GM18505 (cell line): Measurements from ENCODE around the gene ATP1A4.
"Not testable (repeated sequence)": the region's sequence is repeated elsewhere in the genome, so short reads cannot be mapped to it uniquely, and the experiment has no call there.

ENCODE experiments used
- ATAC-seq: cut with Tn5 transposase; IDR thresholded peaks from one replicate; pipeline ENCODE4 v1.9.1; 2021; ENCODE audit not compliant: unreplicated experiment
- POLR2A ChIP-seq: IDR thresholded peaks from 4 replicates; pipeline ENCODE4 v1.6.1; 2011; ENCODE audit warnings: borderline replicate concordance; ENCODE audit not compliant: insufficient read depth, insufficient read length; ENCODE audit errors: extremely low read depth

ATP1A4 gene

DNA sequence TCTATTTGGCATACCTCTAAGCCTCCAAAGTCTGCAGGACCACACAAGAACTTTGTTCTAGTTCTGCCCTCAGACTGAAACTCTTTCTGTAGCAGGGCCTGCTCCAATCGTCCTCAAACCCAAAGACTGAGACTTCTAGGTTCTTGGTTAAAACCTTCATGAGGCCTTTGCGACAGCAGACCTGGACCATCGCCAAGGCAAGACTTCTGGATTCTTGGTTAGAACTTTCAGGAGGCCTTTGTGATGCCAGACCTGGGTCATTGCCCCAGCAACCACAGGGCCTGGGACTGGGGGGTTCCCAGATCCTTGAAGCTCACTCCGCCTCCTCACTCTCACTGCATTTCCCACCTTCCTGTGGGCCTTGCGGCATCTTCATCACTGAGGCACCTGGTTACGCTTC, at the start of gene ATP1A4:
Gene ATP1A4 (plus strand): TSS at position 301 of the 400 bp plus-strand sequence. CDS start 438 bp downstream, outside the sequence.
- no peak for ATAC-seq
- no peak for TF ChIP-seq POLR2A

DNA sequence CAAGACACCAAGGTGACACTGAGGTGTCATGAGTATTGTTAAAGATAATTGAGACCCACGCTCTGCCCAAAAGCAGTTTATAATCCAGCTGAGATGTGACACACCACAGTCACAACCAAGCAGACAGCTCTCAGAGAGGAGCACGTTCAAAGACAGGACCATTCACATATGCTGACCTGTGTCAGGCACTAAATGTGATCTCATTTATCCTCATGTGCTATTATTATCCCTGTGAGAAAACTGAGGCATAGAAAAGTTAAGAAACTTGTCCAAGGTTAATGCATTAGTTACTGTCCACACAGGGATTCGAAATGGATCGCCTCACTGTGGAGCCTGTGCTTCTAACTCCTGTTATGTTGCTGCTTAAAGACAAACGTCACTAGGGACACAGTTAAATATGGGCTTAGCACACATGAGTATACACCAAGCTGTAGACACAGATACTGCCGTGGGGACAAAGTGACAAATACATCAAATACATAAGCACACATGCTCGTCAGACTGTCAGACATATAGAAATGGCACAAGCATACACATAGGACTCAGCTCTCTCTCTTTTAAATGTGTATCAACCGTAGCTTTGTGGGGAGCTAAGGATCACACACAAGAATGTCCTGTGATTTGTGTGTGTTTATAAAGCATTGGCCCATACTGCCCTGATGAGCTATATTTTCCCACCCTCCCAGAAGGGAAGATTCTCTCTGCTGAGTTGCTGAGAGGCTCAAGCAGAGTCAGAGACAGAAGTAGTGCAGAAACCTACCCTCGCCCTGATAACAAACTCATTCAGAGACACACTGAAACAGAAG, 49.5 kb upstream of the ATP1A4 start:
- no peak for ATAC-seq
- no peak for TF ChIP-seq POLR2A

DNA sequence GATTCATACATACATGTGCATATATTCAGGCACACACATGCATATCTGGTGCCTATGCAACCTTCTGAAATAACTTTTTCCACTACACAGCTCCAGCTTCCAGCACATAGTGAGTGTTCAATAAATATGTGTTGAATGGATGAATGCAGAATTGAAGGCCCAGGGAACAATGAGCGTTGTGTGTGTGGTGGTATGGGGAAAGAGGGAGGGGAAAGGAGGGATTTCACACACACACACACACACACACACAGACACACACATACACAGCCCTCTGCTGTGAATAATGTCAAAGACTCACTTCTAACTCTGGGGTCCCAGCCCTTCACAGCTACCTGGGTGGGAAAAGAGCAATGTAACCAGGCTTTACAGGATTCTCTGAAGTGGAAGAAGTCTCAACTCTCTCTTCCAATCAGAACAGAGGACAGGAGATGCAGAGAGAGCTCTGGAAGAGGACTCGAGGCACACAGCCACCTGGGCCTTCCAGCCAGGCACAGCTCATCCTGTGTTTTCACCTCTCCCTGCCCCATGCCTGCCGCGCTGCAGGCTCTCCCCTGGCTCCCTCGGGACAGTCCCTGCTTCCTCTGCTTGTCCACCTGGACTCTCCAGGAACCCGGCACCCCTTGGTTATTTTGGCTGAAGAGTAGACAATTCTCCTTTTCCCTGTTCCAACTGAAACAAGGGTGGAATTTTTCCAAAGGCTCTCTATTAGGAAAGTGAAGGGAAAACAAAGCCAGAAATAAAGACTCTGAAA, 47.6 kb upstream of the ATP1A4 start:
- no peak for TF ChIP-seq POLR2A
- no peak for ATAC-seq

DNA sequence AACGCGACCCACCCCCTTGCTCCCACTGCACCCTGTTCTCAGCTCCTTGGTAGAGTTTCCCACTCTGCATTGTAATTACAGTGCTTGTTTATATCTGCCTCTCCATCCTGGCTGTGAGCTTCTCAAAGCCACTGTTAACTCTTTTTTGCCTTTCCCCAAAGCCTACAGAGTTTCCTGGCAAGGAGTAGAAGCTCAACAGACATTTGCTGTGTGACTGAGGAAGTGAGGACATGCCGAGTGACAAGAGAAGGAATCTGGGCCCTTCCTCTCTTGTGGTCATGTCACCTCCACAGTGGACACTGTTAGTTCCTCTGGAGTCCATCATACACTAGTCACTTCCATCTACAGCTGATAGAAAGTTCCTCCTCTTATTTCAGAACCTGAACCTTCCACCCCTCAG, 46.9 kb upstream of the ATP1A4 start:
- ATAC-seq, result no peak
- no peak for TF ChIP-seq POLR2A

DNA sequence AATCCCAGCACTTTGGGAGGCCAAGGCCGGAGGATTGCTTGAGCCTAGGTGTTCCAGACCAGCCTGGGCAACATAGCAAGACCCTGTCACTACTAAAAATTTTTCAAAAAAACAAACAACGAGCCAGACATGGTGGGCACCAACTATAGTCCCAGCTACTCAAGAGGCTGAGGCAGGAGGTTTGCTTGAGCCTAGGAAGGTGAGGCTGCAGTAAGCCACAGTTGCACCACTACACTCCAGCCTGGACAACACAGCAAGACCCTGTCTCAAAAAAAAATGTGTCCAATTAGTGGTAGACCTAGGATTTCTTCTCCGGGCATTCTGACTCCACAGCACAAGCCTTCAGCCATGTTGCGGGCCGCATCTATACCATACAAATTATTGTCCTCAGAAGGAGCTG, 46.2 kb upstream of the ATP1A4 start:
- ATAC-seq, result no peak

DNA sequence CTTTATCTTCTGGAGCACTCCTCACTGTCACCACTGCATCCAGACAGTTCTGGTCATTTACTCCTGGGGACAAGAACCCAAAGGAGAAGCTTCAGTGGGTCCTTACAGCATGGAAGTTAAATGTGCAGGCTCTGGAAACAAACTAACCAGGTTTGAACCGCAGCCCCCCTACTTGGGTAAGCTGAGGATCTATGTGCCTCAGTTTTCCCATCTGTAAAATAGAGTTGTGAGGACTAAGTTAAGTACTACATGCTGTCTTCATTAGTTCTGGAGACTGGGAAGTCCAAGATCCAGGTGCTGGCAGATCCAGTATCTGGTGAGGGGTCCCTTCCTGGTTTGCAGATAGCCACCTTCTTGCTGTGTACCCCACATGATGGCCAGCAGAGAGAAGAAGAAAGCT, 43.9 kb upstream of the ATP1A4 start:
- no peak for TF ChIP-seq POLR2A
- ATAC-seq, result no peak

More for the DNA sequence above, 46.2 kb upstream of the ATP1A4 start:
- no peak for TF ChIP-seq POLR2A

DNA sequence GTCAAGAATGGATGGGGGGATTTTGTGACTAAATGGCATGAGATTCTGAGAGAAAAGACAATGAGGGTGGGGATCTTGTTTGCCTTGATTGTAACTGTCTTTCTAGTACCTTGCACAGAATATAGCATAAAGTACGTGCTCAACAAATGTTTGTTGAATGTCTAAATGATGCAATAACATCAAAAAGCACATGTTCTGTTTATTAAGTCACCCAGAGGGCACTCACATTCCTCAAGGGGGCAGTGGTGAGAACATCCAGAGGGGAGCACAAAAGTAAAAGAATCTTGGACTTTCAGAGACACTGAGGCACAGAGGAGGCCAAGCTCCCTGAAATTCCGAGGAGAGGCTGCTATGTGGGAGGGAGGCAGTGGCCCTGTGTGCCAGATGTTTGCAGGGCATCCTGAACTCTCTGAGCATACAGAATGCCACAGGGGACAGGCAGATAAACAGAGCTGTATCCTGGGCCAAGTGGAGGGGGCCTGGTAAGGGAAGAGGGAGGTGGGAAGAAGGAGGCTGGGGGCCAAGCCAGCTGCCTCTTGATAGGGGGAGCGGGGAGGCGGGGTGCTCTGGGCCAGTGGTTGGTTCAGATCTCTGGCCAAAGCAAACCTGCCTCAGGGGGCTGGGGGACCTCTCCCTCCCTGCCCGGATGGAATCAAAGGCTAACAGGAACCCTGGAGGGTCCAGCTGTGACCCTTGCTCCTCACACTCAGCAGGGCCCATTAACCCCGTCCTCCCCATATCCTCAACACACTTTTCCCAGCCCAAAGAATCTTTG, 42.3 kb upstream of the ATP1A4 start:
- TF ChIP-seq POLR2A, result no peak
- ATAC-seq, result no peak

DNA sequence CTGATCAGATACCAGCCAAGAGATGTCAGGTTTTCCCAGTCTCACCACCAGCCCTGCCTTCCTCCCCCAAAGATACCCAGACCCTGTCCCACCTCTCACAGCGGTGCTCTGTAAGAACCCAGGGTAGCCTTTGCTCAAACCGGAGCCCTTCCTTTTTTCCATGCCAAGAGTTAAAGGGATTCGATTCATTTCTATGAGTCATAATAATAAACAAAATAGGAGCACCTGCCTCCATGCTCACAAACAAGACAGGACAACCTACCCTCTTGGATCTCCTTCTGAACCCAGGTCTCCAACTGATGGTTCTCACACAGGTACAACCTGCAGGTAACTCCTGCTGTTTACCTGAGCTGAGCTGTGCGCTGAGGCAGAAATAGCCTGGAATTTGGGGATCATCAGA, 41.7 kb upstream of the ATP1A4 start:
- no peak for TF ChIP-seq POLR2A
- no peak for ATAC-seq

DNA sequence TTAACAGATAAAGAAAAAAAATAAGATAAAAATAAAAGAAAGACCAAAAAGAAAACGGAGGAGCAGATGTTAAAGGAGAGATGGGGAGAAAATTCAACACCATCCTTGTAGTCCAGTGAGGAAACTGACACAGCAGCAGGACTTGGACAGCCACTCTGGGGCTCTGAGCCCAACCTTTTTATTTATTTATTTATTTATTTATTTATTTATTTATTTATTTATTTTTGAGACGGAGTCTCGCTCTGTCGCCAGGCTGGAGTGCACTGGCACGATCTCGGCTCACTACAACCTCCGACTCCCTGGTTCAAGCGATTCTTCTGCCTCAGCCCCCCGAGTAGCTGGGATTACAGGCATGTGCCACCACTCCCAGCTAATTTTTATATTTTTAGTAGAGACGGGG, 39.9 kb upstream of the ATP1A4 start:
- not testable (repeated sequence) for ATAC-seq

DNA sequence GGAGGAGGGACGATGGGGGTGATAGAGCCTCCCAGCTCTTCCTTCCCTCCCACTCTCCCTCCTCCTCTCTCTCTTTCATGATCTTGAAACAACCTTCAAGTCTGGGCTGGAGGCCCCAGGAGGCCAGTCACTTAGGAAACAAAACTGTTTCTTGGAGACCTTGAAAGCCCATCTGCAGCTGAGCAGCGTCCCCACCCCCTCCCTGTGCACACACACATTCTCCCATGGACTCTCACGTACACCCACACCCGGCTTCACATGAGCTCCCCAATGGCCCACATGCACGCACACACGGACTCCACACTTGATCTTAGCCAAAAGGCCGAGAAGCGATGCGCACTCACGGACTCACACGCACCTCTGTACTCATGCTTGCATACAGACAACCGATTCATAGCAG, 39.0 kb upstream of the ATP1A4 start:
- no peak for ATAC-seq
- no peak for TF ChIP-seq POLR2A

DNA sequence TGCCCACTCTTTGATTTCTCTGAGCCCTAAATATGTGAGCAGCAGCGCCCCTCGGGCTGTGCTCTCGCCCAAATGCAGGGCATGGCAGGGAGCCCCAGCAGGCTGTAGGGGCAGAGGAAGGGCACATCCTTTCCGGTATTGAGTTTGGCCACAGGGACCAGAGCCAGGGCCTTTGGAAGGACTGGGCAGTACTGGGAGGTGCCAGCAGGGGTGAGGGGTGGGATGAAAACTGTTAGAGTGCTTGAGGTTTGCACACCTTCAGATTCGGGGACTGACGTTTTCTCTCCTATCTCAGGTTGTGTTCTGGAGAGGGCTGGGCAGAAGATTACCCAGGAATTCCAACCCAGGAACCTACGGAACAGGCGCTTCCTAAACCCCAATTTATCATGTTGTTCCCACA, 38.0 kb upstream of the ATP1A4 start:
- no peak for ATAC-seq
- TF ChIP-seq POLR2A, result no peak

DNA sequence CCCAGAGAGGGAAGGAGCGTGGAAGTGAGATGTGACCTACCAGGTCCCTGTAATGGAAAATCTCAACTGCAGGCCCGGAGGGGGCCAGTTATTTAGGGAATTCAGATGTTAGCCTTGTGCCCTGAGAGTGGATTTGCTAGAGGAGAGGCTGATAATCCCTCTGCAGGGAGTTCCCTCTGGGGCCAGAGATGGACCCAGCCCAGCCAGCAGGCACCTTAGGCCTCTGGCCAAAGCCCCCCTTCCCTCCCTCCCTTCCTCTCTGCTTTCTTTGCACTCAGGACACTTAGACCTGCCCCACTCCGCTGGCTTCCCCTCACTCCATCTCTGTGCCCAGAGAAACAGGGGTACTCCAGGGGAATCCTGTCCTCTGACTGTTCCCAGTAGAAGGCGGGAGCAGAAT, 37.3 kb upstream of the ATP1A4 start:
- no peak for TF ChIP-seq POLR2A
- ATAC-seq, result no peak

DNA sequence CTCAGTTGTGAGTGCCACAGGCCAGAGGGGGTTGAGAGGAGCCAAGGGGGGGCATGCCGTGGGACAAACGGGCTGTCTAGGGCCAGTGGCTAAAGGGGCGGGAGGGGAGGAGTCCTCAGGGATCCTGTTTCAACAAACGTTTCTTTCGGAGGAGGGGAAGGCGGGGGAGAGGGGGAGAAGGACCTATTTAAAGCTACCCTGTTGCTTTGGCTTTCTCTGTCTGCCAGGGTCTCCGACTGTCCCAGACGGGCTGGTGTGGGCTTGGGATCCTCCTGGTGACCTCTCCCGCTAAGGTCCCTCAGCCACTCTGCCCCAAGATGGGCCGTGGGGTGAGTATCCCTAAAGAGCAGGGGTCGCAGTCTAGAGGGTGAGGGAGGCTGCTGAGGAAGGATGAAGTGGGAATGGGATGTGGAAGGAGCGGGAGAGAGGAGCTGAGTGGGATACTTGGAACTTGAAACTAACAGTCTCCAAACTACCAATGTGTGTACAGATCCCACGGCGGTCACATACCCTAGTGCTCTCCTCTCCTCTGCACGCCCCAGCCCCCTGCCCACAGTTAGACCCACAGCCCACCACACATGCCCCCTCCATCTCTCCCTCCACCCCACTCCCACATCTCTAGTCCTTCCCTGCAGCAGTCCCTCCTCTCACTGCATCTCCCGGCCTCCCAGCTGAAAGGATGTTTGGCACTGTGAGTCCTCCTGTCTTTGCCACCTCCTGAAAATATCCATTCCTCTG, 35.7 kb upstream of the ATP1A4 start, which contains the start of gene ATP1A2:
Gene ATP1A2 (plus strand): TSS at position 215 of the 738 bp plus-strand sequence. CDS start 103 bp downstream, at position 318.
- no peak for ATAC-seq

More for the DNA sequence above, 35.7 kb upstream of the ATP1A4 start, which contains the start of gene ATP1A2:
- no peak for TF ChIP-seq POLR2A
